HFF-Myc (cell line): ENCODE results near the gene SNAI1.
"Not testable (repeated sequence)": the region's sequence is repeated elsewhere in the genome, so short reads cannot be mapped to it uniquely, and the experiment has no call there.

Experiments used
- DNase-seq: peaks from one replicate; pipeline ENCODE4 v3.0.0-alpha.2; 2011; ENCODE audit warnings: low read depth; ENCODE audit errors: extremely low read depth
- H3K4me3 ChIP-seq: replicated peaks from 2 replicates; pipeline ENCODE4 v1.5.1; 2011; ENCODE audit warnings: low read depth, mild to moderate bottlenecking, control low read depth, low read length
- TF ChIP-seq, protein P1 (sequence below): IDR thresholded peaks from 2 replicates; pipeline ENCODE4 v1.5.1; 2012; ENCODE audit warnings: mild to moderate bottlenecking, low read depth, low read length, control low read depth; ENCODE audit errors: missing control alignments

SNAI1 gene

GRCh38 chr20:49948809-49949507 lies 33.8 kb upstream of the SNAI1 start:
- peak; percentile 45 for DNase-seq
- TF ChIP-seq, protein P1, sequence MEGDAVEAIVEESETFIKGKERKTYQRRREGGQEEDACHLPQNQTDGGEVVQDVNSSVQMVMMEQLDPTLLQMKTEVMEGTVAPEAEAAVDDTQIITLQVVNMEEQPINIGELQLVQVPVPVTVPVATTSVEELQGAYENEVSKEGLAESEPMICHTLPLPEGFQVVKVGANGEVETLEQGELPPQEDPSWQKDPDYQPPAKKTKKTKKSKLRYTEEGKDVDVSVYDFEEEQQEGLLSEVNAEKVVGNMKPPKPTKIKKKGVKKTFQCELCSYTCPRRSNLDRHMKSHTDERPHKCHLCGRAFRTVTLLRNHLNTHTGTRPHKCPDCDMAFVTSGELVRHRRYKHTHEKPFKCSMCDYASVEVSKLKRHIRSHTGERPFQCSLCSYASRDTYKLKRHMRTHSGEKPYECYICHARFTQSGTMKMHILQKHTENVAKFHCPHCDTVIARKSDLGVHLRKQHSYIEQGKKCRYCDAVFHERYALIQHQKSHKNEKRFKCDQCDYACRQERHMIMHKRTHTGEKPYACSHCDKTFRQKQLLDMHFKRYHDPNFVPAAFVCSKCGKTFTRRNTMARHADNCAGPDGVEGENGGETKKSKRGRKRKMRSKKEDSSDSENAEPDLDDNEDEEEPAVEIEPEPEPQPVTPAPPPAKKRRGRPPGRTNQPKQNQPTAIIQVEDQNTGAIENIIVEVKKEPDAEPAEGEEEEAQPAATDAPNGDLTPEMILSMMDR: no peak
- H3K4me3 ChIP-seq: no peak overlapping the region

- TF ChIP-seq, protein P1: no peak
- DNase-seq: peak; percentile 40
- no peak overlapping the region for H3K4me3 ChIP-seq
Measured at GRCh38 chr20:49951151-49951550, 31.6 kb upstream of the SNAI1 start.

DNA sequence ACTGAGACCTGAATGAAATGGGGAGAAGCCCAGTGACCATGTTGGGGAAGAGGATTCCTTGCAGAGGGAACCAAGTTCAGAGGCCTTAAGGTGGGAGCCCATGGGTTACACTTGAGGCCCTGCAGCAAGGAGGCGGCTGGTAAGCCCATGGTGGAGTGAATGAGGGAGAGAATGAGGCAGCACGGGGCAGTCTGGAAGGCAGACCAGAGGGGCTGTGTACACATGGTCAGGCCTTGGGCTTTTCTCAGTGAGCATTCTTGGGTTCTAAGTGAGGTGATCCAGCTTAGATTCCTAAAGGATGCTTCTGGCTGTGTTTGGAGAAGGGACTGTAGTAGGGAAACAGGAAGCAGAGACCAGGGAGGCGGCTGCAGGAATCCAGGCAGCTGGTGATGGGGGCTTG lies 27.6 kb upstream of the SNAI1 start:
- DNase-seq: no peak
- H3K4me3 ChIP-seq: no peak overlapping the region
- TF ChIP-seq, protein P1: no peak

DNA sequence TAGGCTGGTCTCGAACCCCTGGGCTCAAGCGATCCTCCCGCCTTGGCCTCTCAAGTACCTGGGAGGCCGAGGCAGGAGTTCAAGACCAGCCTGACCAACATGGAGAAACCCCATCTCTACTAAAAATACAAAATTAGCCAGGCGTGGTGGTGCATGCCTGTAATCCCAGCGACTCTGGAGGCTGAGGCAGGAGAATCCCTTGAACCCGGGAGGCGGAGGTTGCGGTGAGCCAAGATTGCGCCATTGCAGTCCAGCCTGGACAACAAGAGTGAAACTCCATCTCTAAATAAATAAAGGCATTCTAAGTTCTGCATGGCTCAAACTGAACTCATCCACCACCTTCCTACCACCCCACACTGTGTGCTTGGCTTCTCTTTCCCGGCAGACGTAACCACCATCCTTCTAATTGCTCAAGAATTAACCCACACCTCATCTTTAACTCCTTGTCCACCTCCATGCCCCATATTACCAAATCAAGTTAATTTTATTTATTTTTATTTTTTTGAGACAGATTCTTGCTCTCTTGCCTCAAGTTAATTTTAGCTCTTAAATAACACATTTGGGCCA lies 26.9 kb upstream of the SNAI1 start:
- H3K4me3 ChIP-seq, DNase-seq: not testable (repeated sequence)

- TF ChIP-seq, protein P1: no peak
- no peak overlapping the region for H3K4me3 ChIP-seq
- no peak for DNase-seq
Measured at GRCh38 chr20:49956689-49957088, 26.1 kb upstream of the SNAI1 start.

- DNase-seq: not testable (repeated sequence)
Measured at GRCh38 chr20:49957089-49957938, 25.5 kb upstream of the SNAI1 start.

GRCh38 chr20:49961413-49961812 lies 21.4 kb upstream of the SNAI1 start:
- no peak overlapping the region for H3K4me3 ChIP-seq
- TF ChIP-seq, protein P1: no peak
- DNase-seq: no peak

More at GRCh38 chr20:49957089-49957938, 25.5 kb upstream of the SNAI1 start:
- not testable (repeated sequence) for H3K4me3 ChIP-seq
